Tongue (tissue), 2 donors: Measurements from ENCODE around the gene COA7. TPM values are rescaled to one million over a fixed set of nuclear protein-coding genes. Genes with fewer than 3 reads are reported as not detected.
A peak's percentile ranks its signal among the peaks of the same experiment; 100 is the strongest.

Experiments used
- DNase-seq: peaks from one replicate; pipeline ENCODE4 v3.0.0-alpha.2; 2015
- total RNA-seq: library from RNA; depleted of rRNA; stranded (reverse); fragments of >200 nt; gene quantifications from one replicate; pipeline ENCODE4 v1.2.3, GENCODE V29; 2014

The COA7 gene
- total RNA-seq, 1 donor from 2014 or later: 17.7 TPM

- DNase-seq: no peak
These were observed 28.5 kb downstream of the COA7 start for GRCh38 chr1:52669696-52670095.

GRCh38 chr1:52668711-52669110, 29.4 kb downstream of the COA7 start:
- no peak for DNase-seq

- no peak for DNase-seq
These were observed 30.2 kb downstream of the COA7 start for GRCh38 chr1:52667984-52668383.

- DNase-seq: no peak
These were observed 30.9 kb downstream of the COA7 start for GRCh38 chr1:52667290-52667689.

GRCh38 chr1:52665006-52665941, 32.9 kb downstream of the COA7 start:
- peak; percentile 69 for DNase-seq

- no peak for DNase-seq
These were observed 34.4 kb downstream of the COA7 start for GRCh38 chr1:52663716-52664115.

GRCh38 chr1:52662645-52663313, 35.4 kb downstream of the COA7 start:
- peak; percentile 50 for DNase-seq

GRCh38 chr1:52660807-52661206, 37.3 kb downstream of the COA7 start:
- no peak for DNase-seq

GRCh38 chr1:52659851-52660596, 38.1 kb downstream of the COA7 start:
- peak; percentile 65 for DNase-seq

- no peak for DNase-seq
These were observed 38.8 kb downstream of the COA7 start for GRCh38 chr1:52659356-52659755.

GRCh38 chr1:52658795-52659194, 39.4 kb downstream of the COA7 start:
- DNase-seq: no peak

GRCh38 chr1:52657702-52658101, 40.4 kb downstream of the COA7 start:
- no peak for DNase-seq

- DNase-seq: no peak
These were observed 44.1 kb downstream of the COA7 start for GRCh38 chr1:52654063-52654462.

- DNase-seq: no peak
These were observed 44.8 kb downstream of the COA7 start for GRCh38 chr1:52653207-52653849.

- DNase-seq: no peak
These were observed 46.2 kb downstream of the COA7 start for GRCh38 chr1:52651904-52652303.

- no peak for DNase-seq
These were observed 52.9 kb downstream of the COA7 start for GRCh38 chr1:52645261-52645660.

- no peak for DNase-seq
These were observed 56.8 kb downstream of the COA7 start for GRCh38 chr1:52641307-52641706.

- DNase-seq: no peak
These were observed 57.5 kb downstream of the COA7 start for GRCh38 chr1:52640697-52641096.

GRCh38 chr1:52637946-52638345, 60.2 kb downstream of the COA7 start:
- no peak for DNase-seq

- DNase-seq: no peak
These were observed 61.1 kb downstream of the COA7 start for GRCh38 chr1:52636721-52637695.
